CD4-positive, alpha-beta memory T cell (primary cell): Measurements from ENCODE around the gene PIGQ. TPM values are rescaled to one million over a fixed set of nuclear protein-coding genes. Genes with fewer than 3 reads are reported as not detected.
A peak's percentile ranks its signal among the peaks of the same experiment; 100 is the strongest.

Experiments used
- CTCF ChIA-PET: fragments of 350-600 bp; sonication (Branson Sonifier 250); formaldehyde crosslinking; loops from one replicate; lab custom pipeline; 2021; ENCODE audit warnings: inconsistent platforms; ENCODE audit not compliant: partially characterized antibody; lab: Charles Lee
- POLR2A ChIA-PET: fragments of 350-600 bp; sonication (Branson Sonifier 250); formaldehyde crosslinking; loops from one replicate; lab custom pipeline; 2021; ENCODE audit not compliant: partially characterized antibody; lab: Charles Lee
- DNase-seq, 5 donors: peaks; one replicate each; pipeline versions ENCODE4 v3.0.0 to v3.0.0-alpha.2; 2020 to 2022; ENCODE audit warnings: mixed read lengths in 1 of 5
- H3K27ac ChIP-seq: one replicate; pipeline ENCODE4 v1.7.0; 2013; ENCODE audit warnings: low read depth, low read length
- H3K27me3 ChIP-seq: 2 replicates; pipeline ENCODE4 v1.7.0; 2013; ENCODE audit warnings: mild to moderate bottlenecking, low read length, moderate library complexity; ENCODE audit not compliant: insufficient read depth
- H3K36me3 ChIP-seq: 2 replicates; pipeline ENCODE4 v1.7.0; 2013; ENCODE audit warnings: mild to moderate bottlenecking, low read length, moderate library complexity; ENCODE audit not compliant: insufficient read depth
- H3K4me1 ChIP-seq: 2 replicates; pipeline ENCODE4 v1.7.0; 2013; ENCODE audit warnings: mild to moderate bottlenecking, low read length, moderate library complexity; ENCODE audit not compliant: insufficient read depth
- H3K4me3 ChIP-seq, 2 donors: one replicate each; pipeline ENCODE4 v1.7.0; 2013; ENCODE audit warnings: low read length in 2 of 2, mild to moderate bottlenecking in 1 of 2
- H3K9me3 ChIP-seq, 2 donors: one replicate each; pipeline ENCODE4 v1.7.0; 2013; ENCODE audit warnings: low read length in 2 of 2, control low read depth in 1 of 2; ENCODE audit not compliant: control insufficient read depth in 1 of 2
- H3K27ac Mint-ChIP-seq, 7 donors: one replicate each; pipeline ENCODE4 v1.8.0; 2020 to 2021; ENCODE audit warnings: mixed read lengths in 7 of 7, mild to moderate bottlenecking in 6 of 7, inconsistent platforms in 3 of 7, moderate library complexity in 3 of 7
- H3K27me3 Mint-ChIP-seq, 2 donors: one replicate each; pipeline ENCODE4 v1.8.0; 2020 to 2021; ENCODE audit warnings: mixed read lengths in 2 of 2
- H3K36me3 Mint-ChIP-seq, 2 donors: one replicate each; pipeline ENCODE4 v1.8.0; 2020 to 2021; ENCODE audit warnings: mixed read lengths in 2 of 2, inconsistent platforms in 1 of 2, mild to moderate bottlenecking in 1 of 2
- H3K4me1 Mint-ChIP-seq, 4 donors: one replicate each; pipeline ENCODE4 v1.8.0; 2020 to 2021; ENCODE audit warnings: mixed read lengths in 4 of 4, mild to moderate bottlenecking in 1 of 4
- H3K4me3 Mint-ChIP-seq, 8 donors: one replicate each; pipeline ENCODE4 v1.8.0; 2020 to 2021; ENCODE audit warnings: mixed read lengths in 8 of 8, mild to moderate bottlenecking in 7 of 8, moderate library complexity in 6 of 8, inconsistent platforms in 3 of 8
- H3K9me3 Mint-ChIP-seq, 8 donors: one replicate each; pipeline ENCODE4 v1.8.0; 2020 to 2021; ENCODE audit warnings: mixed read lengths in 8 of 8, mild to moderate bottlenecking in 5 of 8, inconsistent platforms in 3 of 8, moderate library complexity in 1 of 8
- intact Hi-C: fragments of 100-400 bp; cut with micrococcal nuclease; formaldehyde crosslinking; loops from one replicate; pipeline ENCODE4 v1.15.1; 2023
- polyA plus RNA-seq, 2 donors: library from polyadenylated mRNA; unstranded; fragments of 300-500 nt; fragmentation: Illumina TruSeq; gene quantifications; one replicate each; pipeline ENCODE4 v1.2.3, GENCODE V29; 2021
- total RNA-seq, 2 experiments: library from RNA; stranded (reverse); gene quantifications; one replicate each; pipeline ENCODE4 v1.2.3, GENCODE V29; 2021

The PIGQ gene
- total and polyA plus RNA-seq, 4 experiments from 2014 or later: 7.2 to 63.3 (median 37.0) TPM

DNA sequence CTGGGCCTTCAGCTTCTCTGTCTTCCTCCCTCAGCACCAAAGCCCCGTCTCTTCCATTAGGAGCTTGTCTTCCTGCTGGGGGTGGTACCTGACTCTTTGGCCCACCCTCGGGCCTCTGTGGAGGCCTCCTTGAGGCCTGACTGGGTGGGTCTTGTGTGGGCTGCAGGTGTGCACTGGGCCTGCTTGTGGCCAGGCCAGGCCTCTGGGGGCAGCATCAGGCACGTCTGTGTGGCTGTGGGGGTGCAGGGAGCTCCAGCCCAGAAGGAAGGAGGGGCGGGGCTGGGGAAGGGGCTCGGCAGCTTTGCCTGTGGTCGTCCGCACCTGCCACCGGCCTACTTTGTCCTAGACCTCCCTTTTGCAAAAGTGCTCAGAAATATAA lies 7.0 kb downstream of the PIGQ start:
- Mint-ChIP-seq H3K27ac (peak overlapping the region in 1 of 7 donors; percentile 53), H3K4me1 (peaks cover 1 to 4% (median 3%) of the 10 kb centered on the region in 4 donors), H3K27me3 (no peaks in the 10 kb centered on the region), H3K4me3 (no peak overlapping the region), H3K36me3 (peaks cover 0 to 4% of the 10 kb centered on the region in 2 donors), H3K9me3 (no peaks in the 10 kb centered on the region)
- H3K4me3 ChIP-seq: no peak overlapping the region
- no peaks in the 10 kb centered on the region for H3K27me3 ChIP-seq
- DNase-seq: no peak
- intact Hi-C loops: no loop called here
- H3K36me3 ChIP-seq: no peaks in the 10 kb centered on the region
- H3K9me3 ChIP-seq: no peaks in the 10 kb centered on the region
- ChIA-PET POLR2A (interaction anchor here (1.1 kb wide), 1 partner anchor 10 kb away, joined by 3 read pairs; no protein-coding TSS in a partner anchor), CTCF (interaction anchor here (0.9 to 1.3 kb wide), 2 partner anchors 8 to 10 kb away, joined by 3 read pairs; partner anchors contain the start of gene NHLRC4)
- no peaks in the 10 kb centered on the region for H3K4me1 ChIP-seq
- no peak overlapping the region for H3K27ac ChIP-seq

- no peaks in the 10 kb centered on the region for H3K9me3 Mint-ChIP-seq
- ChIA-PET CTCF (interaction anchor here (1.3 to 1.4 kb wide), 2 partner anchors 11 to 32 kb away, joined by 3 read pairs; partner anchors contain the start of gene NHLRC4), POLR2A (interaction anchor here (1.1 kb wide), 1 partner anchor 9 kb away, joined by 3 read pairs; no protein-coding TSS in a partner anchor)
- H3K4me1 ChIP-seq: no peaks in the 10 kb centered on the region
- no peaks in the 10 kb centered on the region for H3K36me3 ChIP-seq
- no peaks in the 10 kb centered on the region for H3K27me3 Mint-ChIP-seq
- no peaks in the 10 kb centered on the region for H3K9me3 ChIP-seq
- H3K27me3 ChIP-seq: no peaks in the 10 kb centered on the region
- no peak overlapping the region for H3K27ac ChIP-seq
- H3K27ac Mint-ChIP-seq: peak overlapping the region in 1 of 7 donors; percentile 32
- H3K4me3 ChIP-seq: no peak overlapping the region
- H3K4me3 Mint-ChIP-seq: no peak overlapping the region
- H3K4me1 Mint-ChIP-seq: no peaks in the 10 kb centered on the region
- no peak for DNase-seq
- H3K36me3 Mint-ChIP-seq: peaks cover 0 to 4% of the 10 kb centered on the region in 2 donors
- intact Hi-C loops: loop anchor here (2.0 kb wide), 1 partner anchor 33 kb away; no protein-coding TSS in a partner anchor
Observed at GRCh38 chr16:577796-578195, 8.0 kb downstream of the PIGQ start.

GRCh38 chr16:578232-578869 lies 8.6 kb downstream of the PIGQ start:
- Histone ChIP-seq H3K4me3 (no peak overlapping the region), H3K9me3 (no peaks in the 10 kb centered on the region), H3K4me1 (no peaks in the 10 kb centered on the region), H3K36me3 (no peaks in the 10 kb centered on the region), H3K27ac (no peak overlapping the region), H3K27me3 (no peaks in the 10 kb centered on the region)
- ChIA-PET CTCF (interaction anchor here (1.3 to 1.4 kb wide), 2 partner anchors 12 to 31 kb away, joined by 3 read pairs; partner anchors contain the start of gene NHLRC4), POLR2A (interaction anchor here (1.3 kb wide), 1 partner anchor 12 kb away, joined by 4 read pairs; the partner anchor contains the start of gene RAB40C)
- Mint-ChIP-seq H3K4me1 (no peaks in the 10 kb centered on the region), H3K4me3 (no peak overlapping the region), H3K27me3 (no peaks in the 10 kb centered on the region), H3K27ac (no peak overlapping the region), H3K9me3 (no peaks in the 10 kb centered on the region), H3K36me3 (peaks cover 0 to 4% of the 10 kb centered on the region in 2 donors)
- peak in 1 of 5 donors; percentile 35 for DNase-seq
- intact Hi-C loops: loop anchor here (2.0 kb wide), 1 partner anchor 32 kb away; no protein-coding TSS in a partner anchor

DNA sequence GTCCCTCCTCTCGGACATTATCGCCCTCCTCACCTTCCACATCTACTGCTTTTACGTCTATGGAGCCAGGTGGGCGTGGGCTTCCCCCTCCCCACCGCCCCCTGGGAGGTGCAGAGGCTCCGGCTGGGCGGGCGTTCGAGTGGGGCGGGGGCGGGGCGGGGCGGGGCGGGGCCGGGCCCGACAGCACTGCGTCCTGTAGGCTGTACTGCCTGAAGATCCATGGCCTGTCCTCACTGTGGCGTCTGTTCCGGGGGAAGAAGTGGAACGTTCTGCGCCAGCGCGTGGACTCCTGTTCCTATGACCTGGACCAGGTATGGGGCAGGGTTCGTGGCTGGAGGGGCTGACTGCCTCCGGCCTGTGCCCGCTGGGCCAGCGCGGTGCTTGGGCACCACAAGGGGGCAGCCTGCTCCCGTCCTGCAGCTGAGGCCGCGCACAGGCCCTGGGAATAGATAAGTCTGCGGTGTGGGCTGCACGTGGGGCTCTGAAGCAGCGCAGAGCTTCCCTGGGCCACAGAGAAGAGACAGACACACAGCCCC lies 9.2 kb downstream of the PIGQ start:
- H3K9me3 Mint-ChIP-seq: no peaks in the 10 kb centered on the region
- peak; percentile 42 to 73 (median 64) for DNase-seq
- intact Hi-C loops: loop anchor here (2.0 kb wide), 1 partner anchor 32 kb away; no protein-coding TSS in a partner anchor
- Histone ChIP-seq H3K4me3 (no peak overlapping the region), H3K4me1 (no peaks in the 10 kb centered on the region), H3K27me3 (no peaks in the 10 kb centered on the region), H3K27ac (no peak overlapping the region), H3K9me3 (no peaks in the 10 kb centered on the region), H3K36me3 (no peaks in the 10 kb centered on the region)
- no peak overlapping the region for H3K4me3 Mint-ChIP-seq
- ChIA-PET CTCF (interaction anchor here (0.7 to 1.4 kb wide), 2 partner anchors 31 to 116 kb away, joined by 3 read pairs; no protein-coding TSS in a partner anchor), POLR2A (interaction anchor here (1.3 to 1.7 kb wide), 2 partner anchors 10 to 11 kb away, joined by 4 to 5 read pairs; partner anchors contain the start of gene RAB40C)
- no peaks in the 10 kb centered on the region for H3K4me1 Mint-ChIP-seq
- H3K27ac Mint-ChIP-seq: no peak overlapping the region
- H3K27me3 Mint-ChIP-seq: no peaks in the 10 kb centered on the region
- H3K36me3 Mint-ChIP-seq: peaks cover 0 to 4% of the 10 kb centered on the region in 2 donors

DNA sequence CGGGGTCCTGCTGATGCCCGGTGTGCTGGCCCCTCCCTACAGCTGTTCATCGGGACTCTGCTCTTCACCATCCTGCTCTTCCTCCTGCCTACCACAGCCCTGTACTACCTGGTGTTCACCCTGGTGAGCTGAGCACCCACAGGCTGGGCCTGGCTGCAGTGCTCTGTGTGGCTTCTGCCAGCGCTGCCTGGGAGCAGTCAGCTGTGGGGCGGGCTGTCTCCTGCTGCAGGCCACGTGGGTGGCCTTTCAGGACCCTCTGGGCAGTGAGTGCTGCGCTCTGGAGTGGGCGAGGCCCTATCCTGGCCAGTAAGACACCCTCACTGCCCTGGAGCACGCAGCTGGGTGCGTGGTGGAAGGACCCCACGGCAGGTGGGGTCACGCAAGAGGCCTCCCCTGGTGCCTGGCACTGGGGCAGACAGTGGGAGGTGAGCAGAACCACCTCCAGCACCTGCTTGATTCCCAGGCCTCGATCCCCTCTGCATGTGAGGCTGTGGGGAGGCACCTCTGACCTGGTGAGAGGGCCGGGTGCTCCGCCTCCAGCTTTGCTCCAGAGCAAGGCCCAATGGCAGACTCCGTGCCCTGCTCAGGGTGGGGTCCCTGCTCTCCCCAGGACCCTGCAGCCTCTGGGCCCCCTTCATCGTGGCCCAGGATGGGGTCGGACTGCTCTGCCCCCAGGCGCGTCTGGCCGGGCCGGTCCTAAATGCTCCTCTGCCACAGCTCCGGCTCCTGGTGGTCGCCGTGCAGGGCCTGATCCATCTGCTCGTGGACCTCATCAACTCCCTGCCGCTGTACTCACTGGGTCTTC lies 10.6 kb downstream of the PIGQ start:
- intact Hi-C loops: loop anchor here (10.0 kb wide), 1 partner anchor 206 kb away; the partner anchor contains the start of gene MRPL28
- H3K36me3 ChIP-seq: no peaks in the 10 kb centered on the region

DNA sequence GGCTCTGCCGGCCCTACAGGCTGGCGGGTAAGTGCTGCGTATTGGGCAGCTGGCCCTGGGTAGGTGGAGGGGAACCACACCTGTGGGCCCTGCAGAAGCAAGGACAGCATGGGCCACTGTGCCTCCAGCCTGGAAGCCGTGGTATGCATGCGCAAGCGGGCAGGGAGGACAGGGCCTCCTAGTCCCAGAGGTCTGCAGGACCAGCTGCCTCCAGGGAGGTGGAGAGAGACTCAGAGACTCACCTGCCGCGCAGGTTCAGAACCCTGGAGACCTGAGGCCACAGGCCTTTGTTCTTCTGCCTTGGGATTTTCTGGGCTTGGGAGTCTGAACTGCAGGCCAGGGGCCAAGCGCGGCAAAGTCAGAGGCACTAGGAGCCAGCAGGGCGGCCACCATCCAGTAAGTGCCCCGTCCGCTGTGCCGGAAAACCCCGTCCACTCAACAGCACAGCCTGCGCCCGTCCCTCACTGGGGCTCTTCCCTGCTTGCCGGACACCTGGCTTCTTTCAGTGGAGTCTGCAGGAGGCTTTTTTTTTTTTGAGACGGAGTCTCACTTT lies 11.3 kb downstream of the PIGQ start:
- Histone ChIP-seq H3K9me3 (no peaks in the 10 kb centered on the region), H3K4me1 (no peaks in the 10 kb centered on the region), H3K36me3 (no peaks in the 10 kb centered on the region), H3K27ac (no peak overlapping the region), H3K4me3 (no peak overlapping the region), H3K27me3 (no peaks in the 10 kb centered on the region)
- POLR2A ChIA-PET: interaction anchor here (0.9 to 1.7 kb wide), 2 partner anchors 8 to 55 kb away, joined by 3 to 5 read pairs; partner anchors contain the start of gene METTL26
- H3K4me1 Mint-ChIP-seq: no peaks in the 10 kb centered on the region
- H3K4me3 Mint-ChIP-seq: no peak overlapping the region
- CTCF ChIA-PET: no interaction called here
- H3K36me3 Mint-ChIP-seq: peaks cover 0 to 4% of the 10 kb centered on the region in 2 donors
- H3K9me3 Mint-ChIP-seq: no peaks in the 10 kb centered on the region
- no peak for DNase-seq
- no peak overlapping the region for H3K27ac Mint-ChIP-seq
- intact Hi-C loops: loop anchor here (10.0 kb wide), 1 partner anchor 206 kb away; the partner anchor contains the start of gene MRPL28
- no peaks in the 10 kb centered on the region for H3K27me3 Mint-ChIP-seq

More for the DNA sequence above, 10.6 kb downstream of the PIGQ start:
- peak in 1 of 5 donors; percentile 27 for DNase-seq
- Histone ChIP-seq H3K9me3 (no peaks in the 10 kb centered on the region), H3K4me3 (no peak overlapping the region), H3K27me3 (no peaks in the 10 kb centered on the region), H3K4me1 (no peaks in the 10 kb centered on the region), H3K27ac (no peak overlapping the region)
- ChIA-PET CTCF (no interaction called here), POLR2A (interaction anchor here (1.7 kb wide), 1 partner anchor 8 kb away, joined by 5 read pairs; no protein-coding TSS in a partner anchor)
- no peaks in the 10 kb centered on the region for H3K27me3 Mint-ChIP-seq
- no peak overlapping the region for H3K4me3 Mint-ChIP-seq
- peaks cover 0 to 4% of the 10 kb centered on the region in 2 donors for H3K36me3 Mint-ChIP-seq
- no peak overlapping the region for H3K27ac Mint-ChIP-seq
- no peaks in the 10 kb centered on the region for H3K4me1 Mint-ChIP-seq
- H3K9me3 Mint-ChIP-seq: no peaks in the 10 kb centered on the region
